GM10266 (cell line): Measurements from ENCODE around the gene NUP98.
A peak's percentile ranks its signal among the peaks of the same experiment; 100 is the strongest.

Experiments
- DNase-seq: peaks from one replicate; pipeline ENCODE4 v3.0.0; 2012; ENCODE audit errors: extremely low spot score
- CTCF ChIP-seq: IDR thresholded peaks from 2 replicates; pipeline ENCODE4 v1.5.1; 2012; ENCODE audit warnings: mild to moderate bottlenecking, low read depth; ENCODE audit not compliant: control insufficient read depth, insufficient read depth; ENCODE audit errors: missing control alignments

Gene NUP98

GRCh38 chr11:3797329-3798090, at the start of gene NUP98:
Gene NUP98 (minus strand): TSS chr11:3797554. CDS start chr11:3782117, 15,437 bp downstream.
- no peak for TF ChIP-seq CTCF
- DNase-seq: peak; percentile 98

GRCh38 chr11:3845670-3846069, 48.3 kb upstream of the NUP98 start:
- no peak for TF ChIP-seq CTCF

GRCh38 chr11:3845246-3845645, 47.9 kb upstream of the NUP98 start:
- TF ChIP-seq CTCF: no peak
- DNase-seq: no peak

More at GRCh38 chr11:3845670-3846069, 48.3 kb upstream of the NUP98 start:
- DNase-seq: no peak

- no peak for TF ChIP-seq CTCF
- DNase-seq: no peak
Measured at GRCh38 chr11:3843326-3843725, 46.0 kb upstream of the NUP98 start.

GRCh38 chr11:3841426-3842350, 44.3 kb upstream of the NUP98 start:
- peak; percentile 87 for TF ChIP-seq CTCF
- DNase-seq: peak; percentile 91

- peak; percentile 93 for DNase-seq
Measured at GRCh38 chr11:3840870-3841425, 43.6 kb upstream of the NUP98 start, which contains the start of gene RHOG. Gene RHOG (minus strand): TSS chr11:3840959. CDS start chr11:3828138, 12,821 bp downstream.

More at GRCh38 chr11:3840870-3841425, 43.6 kb upstream of the NUP98 start, which contains the start of gene RHOG:
- TF ChIP-seq CTCF: no peak
